Fibroblast of pulmonary artery (primary cell): ENCODE data around the gene HYOU1.
A peak's percentile ranks its signal among the peaks of the same experiment; 100 is the strongest.
"Not testable (repeated sequence)": the region's sequence is repeated elsewhere in the genome, so short reads cannot be mapped to it uniquely, and the experiment has no call there.

ENCODE experiments used
- DNase-seq: peaks from one replicate; pipeline ENCODE4 v3.0.0-alpha.2; 2010; ENCODE audit warnings: low read depth
- H3K4me3 ChIP-seq: replicated peaks from 2 replicates; pipeline ENCODE4 v1.5.1; 2011; ENCODE audit warnings: low read depth, mild to moderate bottlenecking, control low read depth, low read length, moderate library complexity
- TF ChIP-seq, protein P1 (sequence below): IDR thresholded peaks from 2 replicates; pipeline ENCODE4 v1.5.1; 2011; ENCODE audit warnings: mild to moderate bottlenecking, control low read depth, low read length, inconsistent platforms; ENCODE audit errors: missing control alignments

Gene HYOU1

GRCh38 chr11:119041821-119042514 lies 15.0 kb downstream of the HYOU1 start:
- DNase-seq = no peak
- H3K4me3 ChIP-seq = no peak overlapping the region
- TF ChIP-seq, protein P1, sequence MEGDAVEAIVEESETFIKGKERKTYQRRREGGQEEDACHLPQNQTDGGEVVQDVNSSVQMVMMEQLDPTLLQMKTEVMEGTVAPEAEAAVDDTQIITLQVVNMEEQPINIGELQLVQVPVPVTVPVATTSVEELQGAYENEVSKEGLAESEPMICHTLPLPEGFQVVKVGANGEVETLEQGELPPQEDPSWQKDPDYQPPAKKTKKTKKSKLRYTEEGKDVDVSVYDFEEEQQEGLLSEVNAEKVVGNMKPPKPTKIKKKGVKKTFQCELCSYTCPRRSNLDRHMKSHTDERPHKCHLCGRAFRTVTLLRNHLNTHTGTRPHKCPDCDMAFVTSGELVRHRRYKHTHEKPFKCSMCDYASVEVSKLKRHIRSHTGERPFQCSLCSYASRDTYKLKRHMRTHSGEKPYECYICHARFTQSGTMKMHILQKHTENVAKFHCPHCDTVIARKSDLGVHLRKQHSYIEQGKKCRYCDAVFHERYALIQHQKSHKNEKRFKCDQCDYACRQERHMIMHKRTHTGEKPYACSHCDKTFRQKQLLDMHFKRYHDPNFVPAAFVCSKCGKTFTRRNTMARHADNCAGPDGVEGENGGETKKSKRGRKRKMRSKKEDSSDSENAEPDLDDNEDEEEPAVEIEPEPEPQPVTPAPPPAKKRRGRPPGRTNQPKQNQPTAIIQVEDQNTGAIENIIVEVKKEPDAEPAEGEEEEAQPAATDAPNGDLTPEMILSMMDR = no peak

GRCh38 chr11:119039471-119039870 lies 17.5 kb downstream of the HYOU1 start:
- not testable (repeated sequence) for DNase-seq, H3K4me3 ChIP-seq

GRCh38 chr11:119038884-119039283 lies 18.1 kb downstream of the HYOU1 start:
- no peak overlapping the region for H3K4me3 ChIP-seq
- TF ChIP-seq, protein P1 = no peak
- no peak for DNase-seq

DNA sequence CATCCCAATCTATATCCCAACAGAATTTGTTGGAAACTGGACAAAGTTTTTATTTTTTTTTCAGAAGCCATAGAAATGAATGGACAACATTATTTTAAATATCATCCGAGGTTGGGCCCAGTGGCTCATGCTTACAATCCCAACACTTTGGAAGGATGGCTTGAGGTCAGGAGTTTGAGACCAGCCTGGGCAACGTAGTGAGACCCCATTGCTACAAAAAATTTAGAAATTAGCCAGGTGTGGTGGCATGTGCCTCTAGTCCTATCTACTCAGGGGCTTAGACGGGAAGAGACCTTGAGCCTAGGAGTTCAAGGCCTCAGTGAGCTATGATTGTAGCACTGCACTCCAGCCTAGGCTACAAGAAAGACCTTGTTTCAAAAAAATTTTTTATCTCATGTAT lies 22.2 kb downstream of the HYOU1 start:
- no peak overlapping the region for H3K4me3 ChIP-seq
- no peak for DNase-seq
- TF ChIP-seq, protein P1 = no peak

GRCh38 chr11:119033421-119033820 lies 23.6 kb downstream of the HYOU1 start:
- not testable (repeated sequence) for H3K4me3 ChIP-seq, DNase-seq

DNA sequence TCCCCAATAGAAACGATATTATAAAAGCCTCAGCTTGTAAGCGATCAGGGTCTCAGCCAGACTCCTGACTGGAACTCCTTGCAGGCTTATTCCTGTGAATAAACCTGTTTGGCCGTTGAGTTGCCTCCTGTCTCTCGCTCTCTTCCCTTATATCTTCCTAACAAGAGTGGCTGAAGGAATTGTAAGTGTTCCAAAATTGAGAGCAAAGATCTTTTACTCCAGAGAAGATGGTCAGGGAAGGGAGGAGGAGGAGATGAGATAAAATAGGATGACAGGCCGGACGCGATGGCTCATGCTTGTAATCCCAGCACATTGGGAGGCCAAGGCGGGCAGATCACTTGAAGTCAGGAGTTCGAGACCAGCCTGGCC lies 25.1 kb downstream of the HYOU1 start:
- TF ChIP-seq, protein P1 = no peak
- no peak for DNase-seq
- H3K4me3 ChIP-seq = no peak overlapping the region

DNA sequence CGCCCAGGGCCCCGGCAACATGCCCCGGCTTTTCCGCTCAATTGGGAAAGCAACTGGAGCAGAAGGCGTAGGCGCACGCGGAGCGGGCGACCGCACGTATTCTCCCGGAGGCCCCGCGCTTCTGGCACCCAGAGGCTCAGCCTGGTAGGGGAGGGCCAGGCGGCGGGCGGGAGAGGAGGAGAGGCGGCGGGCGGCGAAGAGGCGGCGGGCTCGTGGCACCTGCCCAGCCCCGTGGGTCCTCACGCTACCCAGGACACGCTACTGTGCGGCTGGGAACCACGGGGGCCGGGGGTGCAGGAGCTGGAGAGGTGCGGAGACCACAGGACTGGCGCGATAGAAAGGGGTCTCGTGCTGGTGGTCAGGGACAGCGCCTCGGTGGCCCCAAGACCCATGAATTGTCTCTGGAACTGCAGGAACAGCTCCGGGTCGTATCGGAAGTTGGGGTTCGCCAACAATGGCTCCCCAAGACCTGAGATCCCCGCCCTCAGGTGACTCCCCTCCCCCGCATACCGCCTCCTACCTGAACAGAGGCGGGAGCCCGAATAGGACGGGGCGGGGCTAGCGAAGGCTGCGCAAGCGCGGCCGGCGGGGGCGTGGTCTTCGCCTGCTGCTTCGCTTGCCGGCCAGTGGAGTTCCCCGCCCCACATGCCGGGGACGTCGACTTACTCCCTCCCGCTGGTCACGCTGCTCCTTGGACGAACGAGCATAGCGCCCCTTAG lies 26.5 kb downstream of the HYOU1 start, which contains the start of gene SLC37A4:
TSS of gene SLC37A4 (minus strand) at position 549 of the 719 bp plus-strand sequence.
- H3K4me3 ChIP-seq = peak within 1 kb of the TSS; percentile 89
- TF ChIP-seq, protein P1 = no peak
- peak; percentile 98 for DNase-seq

GRCh38 chr11:119030029-119030328 lies 27.0 kb downstream of the HYOU1 start:
- TF ChIP-seq, protein P1 = no peak
- peak overlapping the region; percentile 89 for H3K4me3 ChIP-seq
- DNase-seq = no peak
